ENCODE measurements around the gene AP3S2.
A peak's percentile ranks its signal among the peaks of the same experiment; 100 is the strongest.
"Not testable (repeated sequence)": the region's sequence is repeated elsewhere in the genome, so short reads cannot be mapped to it uniquely, and the experiment has no call there.

AP3S2 gene

GRCh38 chr15:89893696-89894447 lies at the start of gene AP3S2:
Gene AP3S2, minus strand, starts transcription at chr15:89893994. Its CDS starts 45 bp downstream, at chr15:89893949.
- DNase-seq (ENCODE audit: low spot score), result peak; percentile 86
- peak; percentile 50 for FAIRE-seq

DNA sequence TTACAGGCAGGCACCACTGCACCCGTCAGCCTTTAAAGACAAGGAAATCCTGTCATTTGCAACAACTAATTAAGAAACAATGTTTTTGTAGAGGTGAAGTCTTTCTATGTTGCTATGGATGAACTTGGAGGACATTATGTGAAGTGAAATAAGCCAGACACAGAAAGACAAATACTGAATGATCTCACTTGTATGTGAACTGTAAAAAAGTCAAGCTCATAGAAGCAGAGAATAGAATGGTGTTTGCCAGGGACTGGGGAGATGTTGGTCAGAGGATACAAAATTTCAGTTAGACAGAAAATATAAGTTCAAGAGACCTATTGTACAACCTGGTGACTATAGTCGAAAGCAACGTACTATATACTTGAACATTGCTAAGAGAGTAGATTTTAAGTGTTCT lies 46.1 kb upstream of the AP3S2 start:
- DNase-seq (ENCODE audit: low spot score), result no peak
- no peak for FAIRE-seq

- not testable (repeated sequence) for DNase-seq (ENCODE audit: low spot score); FAIRE-seq
Measured at GRCh38 chr15:89939377-89939776, 45.6 kb upstream of the AP3S2 start.

DNA sequence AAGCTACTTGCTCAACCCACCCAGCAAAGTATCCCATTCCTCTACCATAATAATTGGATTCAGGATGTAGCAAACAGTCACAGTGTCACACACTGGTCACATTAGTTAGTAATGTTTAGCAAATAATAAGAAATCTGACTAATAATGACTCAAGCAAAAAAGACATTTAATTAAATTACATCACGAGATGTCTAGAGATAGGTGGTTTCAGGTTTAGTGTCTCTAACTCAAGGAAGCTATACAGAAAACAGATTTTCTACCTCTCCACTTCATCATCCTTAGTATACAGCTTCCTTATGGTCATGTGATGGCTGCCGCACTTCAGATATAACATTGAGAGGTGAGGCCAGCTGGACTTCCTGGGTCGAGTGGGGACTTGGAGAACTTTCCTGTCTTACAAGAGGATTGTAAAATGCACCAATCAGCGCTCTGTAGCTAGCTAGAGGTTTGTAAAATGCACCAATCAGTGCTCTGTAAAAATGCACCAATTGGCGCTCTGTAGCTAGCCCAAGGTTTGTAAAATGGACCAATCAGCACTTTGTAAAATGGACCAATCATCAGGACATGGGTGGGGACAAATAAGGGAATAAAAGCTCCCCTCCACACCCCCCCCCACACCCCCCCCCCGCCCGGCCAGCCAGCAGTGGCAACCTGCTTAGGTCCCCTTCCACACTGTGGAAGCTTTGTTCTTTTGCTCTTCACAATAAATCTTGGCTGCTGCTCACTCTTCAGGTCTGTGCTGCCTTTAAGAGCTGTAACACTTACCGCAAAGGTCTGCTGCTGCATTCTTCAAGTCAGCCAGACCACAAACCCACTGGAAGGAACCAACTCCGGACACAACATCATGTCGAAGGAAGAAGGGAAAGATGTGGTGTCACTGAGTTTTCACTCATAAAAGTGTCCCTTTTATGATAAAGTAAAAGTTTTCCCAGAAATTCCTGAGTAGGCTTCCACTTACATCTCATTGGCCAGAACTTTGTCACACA lies 43.9 kb upstream of the AP3S2 start:
- no peak for DNase-seq (ENCODE audit: low spot score)
- FAIRE-seq, result no peak

GRCh38 chr15:89936786-89937265 lies 43.0 kb upstream of the AP3S2 start:
- DNase-seq (ENCODE audit: low spot score) (no peak), FAIRE-seq (no peak)

DNA sequence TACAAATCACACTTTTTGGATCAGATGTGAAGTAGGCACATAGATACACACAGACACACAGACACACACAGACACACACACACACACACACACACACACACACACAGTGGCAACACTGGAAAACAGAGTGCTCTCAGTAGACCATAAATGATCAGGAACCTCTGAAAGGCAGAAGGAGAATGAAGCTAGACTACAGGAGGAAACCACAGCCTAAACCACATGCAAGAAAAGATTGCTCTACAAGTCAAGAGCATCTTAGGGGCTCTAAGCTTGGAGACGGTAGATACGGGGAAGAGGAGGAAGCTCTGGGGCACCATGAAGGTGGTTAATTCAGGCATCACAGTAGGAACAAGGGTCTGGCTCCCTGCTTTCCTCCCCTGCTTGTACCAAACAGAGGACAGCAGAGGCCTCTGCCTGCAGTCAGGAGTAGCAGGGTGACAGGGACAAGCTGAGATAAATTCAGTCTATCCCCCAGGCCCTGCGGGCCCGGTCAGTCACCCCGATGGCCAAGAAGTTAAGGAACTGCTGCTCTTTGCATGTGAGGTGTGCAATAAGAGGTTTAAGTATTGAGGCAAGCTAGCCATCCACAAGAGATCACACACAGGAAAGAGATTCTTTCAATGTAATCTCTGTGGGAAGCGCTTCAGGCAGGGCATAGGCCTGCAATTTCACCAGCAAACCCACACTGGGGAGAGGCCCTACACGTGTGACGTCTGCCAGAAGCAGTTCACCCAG lies 42.4 kb upstream of the AP3S2 start:
- FAIRE-seq, result no peak
- no peak for DNase-seq (ENCODE audit: low spot score)

- DNase-seq (ENCODE audit: low spot score) (no peak), FAIRE-seq (peak; percentile 64)
Measured at GRCh38 chr15:89932880-89933279, 39.1 kb upstream of the AP3S2 start.

DNA sequence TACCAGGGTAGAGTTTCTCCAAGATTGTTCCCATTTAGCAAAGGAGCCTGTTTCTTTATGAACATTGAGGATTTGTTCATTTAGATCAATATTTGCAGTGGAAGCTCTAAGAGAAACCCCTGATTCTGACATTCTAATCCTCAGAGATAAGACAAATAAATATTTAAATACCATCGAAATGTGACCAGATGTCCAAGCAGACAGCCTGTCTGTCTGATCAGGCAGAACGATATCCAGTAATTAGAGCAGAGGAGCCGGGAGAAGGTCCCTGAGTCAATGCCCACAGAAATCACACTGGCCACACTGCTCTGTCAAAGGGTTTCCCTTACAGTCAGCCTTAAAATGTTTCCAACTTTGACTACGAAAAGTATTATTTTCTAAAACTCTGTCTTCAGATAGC lies 34.6 kb upstream of the AP3S2 start:
- FAIRE-seq (no peak), DNase-seq (ENCODE audit: low spot score) (no peak)

GRCh38 chr15:89926158-89926557 lies 32.4 kb upstream of the AP3S2 start:
- DNase-seq (ENCODE audit: low spot score) (no peak), FAIRE-seq (no peak)

- no peak for FAIRE-seq
Measured at GRCh38 chr15:89917442-89918101, 23.8 kb upstream of the AP3S2 start.

GRCh38 chr15:89916660-89917059 lies 22.9 kb upstream of the AP3S2 start:
- FAIRE-seq, result no peak
- DNase-seq (ENCODE audit: low spot score), result no peak

More at GRCh38 chr15:89917442-89918101, 23.8 kb upstream of the AP3S2 start:
- DNase-seq (ENCODE audit: low spot score), result no peak

- FAIRE-seq (no peak), DNase-seq (ENCODE audit: low spot score) (no peak)
Measured at GRCh38 chr15:89912674-89913396, 19.0 kb upstream of the AP3S2 start, which contains the start of gene ARPIN. Gene ARPIN, minus strand, starts transcription at chr15:89912952. Its CDS starts 117 bp downstream, at chr15:89912835.

DNA sequence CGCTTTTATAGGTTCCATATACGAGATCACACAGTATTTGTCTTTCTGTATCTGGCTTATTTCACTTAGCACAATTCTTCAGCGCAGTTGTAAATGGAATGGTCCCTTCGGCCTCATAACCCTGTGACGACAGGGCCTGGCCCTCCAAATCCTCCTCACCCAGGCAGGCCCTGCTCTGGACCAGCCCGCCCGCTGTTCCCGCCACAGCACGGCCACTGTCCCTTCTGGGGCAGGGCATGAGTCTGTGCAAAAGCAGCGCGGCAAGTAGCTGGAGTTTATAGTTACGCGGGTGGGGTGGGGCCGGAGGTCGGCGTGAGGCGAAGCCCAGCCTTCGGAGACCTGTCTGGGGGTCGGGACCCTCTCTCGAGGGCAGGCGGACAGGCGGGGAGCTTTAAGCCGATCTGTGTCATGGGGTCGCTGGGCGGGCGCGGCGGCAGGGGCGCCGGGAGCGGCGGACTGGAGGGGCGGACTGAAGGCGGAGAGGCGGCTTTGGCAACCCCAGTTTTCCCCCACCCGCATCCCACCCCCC lies 18.4 kb upstream of the AP3S2 start:
- no peak for FAIRE-seq
- DNase-seq (ENCODE audit: low spot score), result no peak

- no peak for FAIRE-seq
Measured at GRCh38 chr15:89910891-89911626, 17.3 kb upstream of the AP3S2 start.

DNA sequence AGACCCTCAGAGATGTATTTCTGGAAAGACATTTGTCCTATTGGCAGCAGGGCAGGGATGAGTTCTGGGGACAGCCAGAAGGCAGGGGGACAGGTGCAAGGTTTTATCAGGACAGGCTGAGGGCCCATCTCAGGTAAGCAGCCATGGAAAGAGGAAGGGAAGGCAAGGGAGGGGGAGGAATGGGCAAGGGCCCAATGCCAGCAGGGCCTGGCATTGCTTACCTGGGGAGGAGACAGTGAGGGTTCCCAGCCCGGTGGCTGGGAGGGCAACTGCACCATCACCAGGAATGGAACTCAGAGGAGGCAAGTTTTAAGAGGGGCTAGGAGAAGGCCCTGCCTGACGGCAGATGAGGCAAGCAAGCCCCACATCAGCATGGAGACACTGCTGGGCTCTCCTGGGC lies 15.8 kb upstream of the AP3S2 start:
- no peak for DNase-seq (ENCODE audit: low spot score)
- no peak for FAIRE-seq

More at GRCh38 chr15:89910891-89911626, 17.3 kb upstream of the AP3S2 start:
- DNase-seq (ENCODE audit: low spot score), result no peak

GRCh38 chr15:89908226-89908625 lies 14.4 kb upstream of the AP3S2 start:
- DNase-seq (ENCODE audit: low spot score) (no peak), FAIRE-seq (no peak)

GRCh38 chr15:89907289-89907688 lies 13.5 kb upstream of the AP3S2 start:
- DNase-seq (ENCODE audit: low spot score) (no peak), FAIRE-seq (no peak)

GRCh38 chr15:89905846-89906378 lies 12.1 kb upstream of the AP3S2 start:
- FAIRE-seq (no peak), DNase-seq (ENCODE audit: low spot score) (no peak)

DNA sequence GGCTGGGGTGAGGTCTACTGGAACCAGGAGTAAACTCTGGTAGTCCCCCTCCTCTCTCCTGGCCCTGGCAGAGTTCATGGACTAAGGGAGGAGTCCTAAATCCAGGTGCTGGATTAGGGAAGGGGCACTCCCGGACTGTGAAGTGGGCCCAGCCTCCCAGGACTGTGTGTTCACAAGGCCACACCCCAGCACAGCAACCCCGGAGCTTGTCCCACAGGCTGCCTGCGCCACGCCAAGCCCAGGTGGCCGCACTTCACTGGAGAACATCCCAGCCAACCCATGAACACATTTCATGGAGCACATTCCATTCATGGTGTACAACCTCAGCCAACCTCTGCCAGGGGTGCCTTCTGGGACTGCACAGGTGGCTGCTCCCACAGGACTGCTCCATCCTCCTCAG lies 10.7 kb upstream of the AP3S2 start:
- no peak for FAIRE-seq
- DNase-seq (ENCODE audit: low spot score), result no peak
